DND-41 (cell line): ENCODE results near the gene IKBKG.

ENCODE experiments used
- ATAC-seq: fragments of 200-7000 bp; cut with Tn5 transposase; 3 replicates; pipeline ENCODE4 v1.9.1; 2021; ENCODE audit warnings: low read depth; ENCODE audit not compliant: insufficient read depth
- DNase-seq: peaks from one replicate; pipeline ENCODE4 v3.0.0-alpha.2; 2020
- H2AFZ ChIP-seq: 2 replicates; pipeline ENCODE4 v1.6.0; 2012; ENCODE audit warnings: low read depth, low read length
- H3K27ac ChIP-seq: 2 replicates; pipeline ENCODE4 v1.5.1; 2012; ENCODE audit warnings: low read length, inconsistent platforms
- H3K27me3 ChIP-seq: fragments of 200-600 bp; sonication (generic); 2 replicates; pipeline ENCODE4 v1.6.0; 2012; ENCODE audit warnings: low read length, mild to moderate bottlenecking, inconsistent platforms; ENCODE audit not compliant: insufficient read depth, poor library complexity
- H3K36me3 ChIP-seq: 2 replicates; pipeline ENCODE4 v1.5.1; 2012; ENCODE audit warnings: low read length, inconsistent platforms; ENCODE audit not compliant: insufficient read depth
- H3K4me1 ChIP-seq: 2 replicates; pipeline ENCODE4 v1.5.1; 2012; ENCODE audit warnings: mild to moderate bottlenecking, low read length; ENCODE audit not compliant: insufficient read depth
- H3K4me2 ChIP-seq: 2 replicates; pipeline ENCODE4 v1.6.0; 2012; ENCODE audit warnings: mild to moderate bottlenecking, moderate library complexity, low read length, inconsistent platforms; ENCODE audit not compliant: insufficient read depth
- H3K4me3 ChIP-seq, 2 experiments: fragments of 200-600 bp in 1 of 2; shearing (Covaris generic) in 1 of 2; 2 replicates each; pipeline ENCODE4 v1.5.1; 2012 to 2016; ENCODE audit warnings: inconsistent platforms in 2 of 2, low read length in 2 of 2, mild to moderate bottlenecking in 2 of 2, low read depth in 1 of 2, moderate library complexity in 1 of 2
- H3K79me2 ChIP-seq: 2 replicates; pipeline ENCODE4 v1.6.0; 2012; ENCODE audit warnings: low read length, inconsistent platforms; ENCODE audit not compliant: insufficient read depth
- H3K9ac ChIP-seq: 2 replicates; pipeline ENCODE4 v1.6.0; 2012; ENCODE audit warnings: low read depth, mild to moderate bottlenecking, inconsistent platforms, low read length, moderate library complexity
- H3K9me3 ChIP-seq: 2 replicates; pipeline ENCODE4 v1.5.1; 2012; ENCODE audit warnings: low read length, moderate library complexity, mild to moderate bottlenecking, inconsistent platforms; ENCODE audit not compliant: insufficient read depth, severe bottlenecking
- H4K20me1 ChIP-seq: 2 replicates; pipeline ENCODE4 v1.6.0; 2012; ENCODE audit warnings: low read length; ENCODE audit not compliant: insufficient read depth
- EZH2 ChIP-seq: IDR thresholded peaks from 3 replicates; pipeline ENCODE4 v1.6.1; 2012; ENCODE audit warnings: borderline replicate concordance, low read depth, mild to moderate bottlenecking, moderate library complexity, low read length, inconsistent platforms; ENCODE audit not compliant: severe bottlenecking
- TF ChIP-seq, protein P1 (sequence below): IDR thresholded peaks from 2 replicates; pipeline ENCODE4 v1.5.1; 2012; ENCODE audit warnings: borderline replicate concordance, low read length, moderate library complexity, mild to moderate bottlenecking; ENCODE audit not compliant: poor library complexity, severe bottlenecking; ENCODE audit errors: extremely low read depth

IKBKG gene

DNA sequence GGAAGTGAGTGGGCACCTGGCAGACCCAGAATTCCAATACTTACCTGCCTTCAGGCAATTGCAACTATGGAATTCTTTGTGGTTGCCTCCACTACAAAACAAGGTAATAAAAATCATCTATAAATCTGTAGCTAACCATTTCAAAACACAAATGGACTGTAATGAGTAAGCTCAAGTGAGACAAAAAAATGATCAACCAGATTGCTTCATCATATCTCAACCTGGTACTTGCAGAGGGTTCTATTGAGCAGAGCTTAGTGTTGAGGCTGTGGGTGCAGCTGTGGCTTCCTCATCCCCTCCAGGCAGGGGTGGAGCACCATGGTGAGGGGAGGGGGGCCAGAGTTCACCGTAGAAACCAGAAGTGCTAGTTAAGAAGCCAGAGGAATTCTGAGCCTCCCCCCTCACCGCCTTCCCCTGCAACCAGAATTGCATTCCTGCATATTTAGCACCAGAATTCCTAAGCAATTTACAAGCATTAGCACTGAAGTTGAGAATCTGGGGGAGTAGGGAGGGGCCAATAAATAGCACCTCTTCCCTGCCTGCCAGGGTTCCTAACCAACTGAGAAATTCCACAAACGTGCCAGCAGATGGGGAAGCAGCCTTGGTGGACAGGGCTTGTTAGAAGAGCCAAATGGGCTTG, 49.0 kb downstream of the IKBKG start:
- no peaks in the 10 kb centered on the region for H3K79me2 ChIP-seq
- H3K4me2 ChIP-seq: no peak overlapping the region
- H4K20me1 ChIP-seq: no peaks in the 10 kb centered on the region
- no peak overlapping the region for H3K27ac ChIP-seq
- TF ChIP-seq, protein P1, sequence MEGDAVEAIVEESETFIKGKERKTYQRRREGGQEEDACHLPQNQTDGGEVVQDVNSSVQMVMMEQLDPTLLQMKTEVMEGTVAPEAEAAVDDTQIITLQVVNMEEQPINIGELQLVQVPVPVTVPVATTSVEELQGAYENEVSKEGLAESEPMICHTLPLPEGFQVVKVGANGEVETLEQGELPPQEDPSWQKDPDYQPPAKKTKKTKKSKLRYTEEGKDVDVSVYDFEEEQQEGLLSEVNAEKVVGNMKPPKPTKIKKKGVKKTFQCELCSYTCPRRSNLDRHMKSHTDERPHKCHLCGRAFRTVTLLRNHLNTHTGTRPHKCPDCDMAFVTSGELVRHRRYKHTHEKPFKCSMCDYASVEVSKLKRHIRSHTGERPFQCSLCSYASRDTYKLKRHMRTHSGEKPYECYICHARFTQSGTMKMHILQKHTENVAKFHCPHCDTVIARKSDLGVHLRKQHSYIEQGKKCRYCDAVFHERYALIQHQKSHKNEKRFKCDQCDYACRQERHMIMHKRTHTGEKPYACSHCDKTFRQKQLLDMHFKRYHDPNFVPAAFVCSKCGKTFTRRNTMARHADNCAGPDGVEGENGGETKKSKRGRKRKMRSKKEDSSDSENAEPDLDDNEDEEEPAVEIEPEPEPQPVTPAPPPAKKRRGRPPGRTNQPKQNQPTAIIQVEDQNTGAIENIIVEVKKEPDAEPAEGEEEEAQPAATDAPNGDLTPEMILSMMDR: no peak
- no peak for TF ChIP-seq EZH2
- no peak overlapping the region for H3K4me3 ChIP-seq
- no peak overlapping the region for H2AFZ ChIP-seq
- ATAC-seq: peak; percentile 89
- no peak overlapping the region for H3K9ac ChIP-seq
- H3K9me3 ChIP-seq: no peaks in the 10 kb centered on the region
- no peaks in the 10 kb centered on the region for H3K27me3 ChIP-seq
- DNase-seq: peak; percentile 56
- 0 out of 2 replicates have a peak, but pooled peaks cover 2% of the 10 kb centered on the region for H3K4me1 ChIP-seq
- H3K36me3 ChIP-seq: no peaks in the 10 kb centered on the region

DNA sequence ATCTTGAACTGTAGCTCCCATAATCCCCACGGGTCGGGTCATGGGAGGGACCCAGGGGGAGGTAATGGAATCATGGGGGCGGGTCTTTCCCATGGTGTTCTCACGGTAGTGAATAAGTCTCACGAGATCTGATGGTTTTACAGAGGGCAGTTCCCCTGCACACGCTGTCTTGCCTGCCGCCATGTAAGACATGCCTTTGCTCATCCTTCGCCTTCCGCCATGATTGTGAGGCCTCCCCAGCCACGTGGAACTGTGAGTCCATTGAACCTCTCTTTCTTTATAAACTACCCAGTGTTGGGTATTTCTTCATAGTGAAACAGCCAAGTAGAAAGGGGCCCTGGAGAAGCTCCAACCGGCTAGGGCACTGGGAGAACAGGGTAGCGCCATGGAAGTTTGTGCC, 49.8 kb downstream of the IKBKG start:
- Histone ChIP-seq H4K20me1 (no peaks in the 10 kb centered on the region), H3K4me1 (0 out of 2 replicates have a peak, but pooled peaks cover 2% of the 10 kb centered on the region), H3K9ac (no peak overlapping the region), H3K79me2 (no peaks in the 10 kb centered on the region), H3K36me3 (no peaks in the 10 kb centered on the region), H3K4me3 (no peak overlapping the region), H2AFZ (no peak overlapping the region), H3K27ac (no peak overlapping the region), H3K27me3 (no peaks in the 10 kb centered on the region), H3K9me3 (no peaks in the 10 kb centered on the region), H3K4me2 (no peak overlapping the region)
- DNase-seq: no peak
- no peak for ATAC-seq
- TF ChIP-seq, protein P1: no peak
- no peak for TF ChIP-seq EZH2

DNA sequence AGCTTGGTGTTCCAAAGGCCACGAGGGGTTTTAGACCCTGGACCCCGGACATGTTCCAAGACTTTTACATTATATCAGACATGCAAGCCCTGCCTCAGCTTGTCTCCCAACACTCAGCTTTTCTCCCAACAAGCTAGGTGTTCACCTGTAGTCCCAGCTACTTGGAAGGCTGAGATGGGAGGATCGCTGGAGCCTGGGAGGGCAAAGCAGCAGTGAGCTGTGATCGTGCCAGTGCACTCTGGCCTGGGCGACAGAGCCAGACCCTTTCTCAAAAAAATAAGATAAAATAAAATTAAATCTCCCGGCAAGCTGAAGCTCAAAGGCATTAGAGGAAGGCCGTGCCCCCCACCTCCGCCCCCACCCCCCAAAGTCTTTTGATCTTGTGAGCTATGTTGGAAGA, 51.2 kb downstream of the IKBKG start:
- H3K27ac ChIP-seq: no peak overlapping the region
- no peaks in the 10 kb centered on the region for H3K36me3 ChIP-seq
- no peak for TF ChIP-seq EZH2
- TF ChIP-seq, protein P1: no peak
- H3K9ac ChIP-seq: no peak overlapping the region
- no peak overlapping the region for H3K4me2 ChIP-seq
- no peak overlapping the region for H3K4me3 ChIP-seq
- DNase-seq: no peak
- 0 out of 2 replicates have a peak, but pooled peaks cover 2% of the 10 kb centered on the region for H3K4me1 ChIP-seq
- no peak for ATAC-seq
- no peaks in the 10 kb centered on the region for H3K27me3 ChIP-seq
- H4K20me1 ChIP-seq: no peaks in the 10 kb centered on the region
- no peaks in the 10 kb centered on the region for H3K79me2 ChIP-seq
- no peaks in the 10 kb centered on the region for H3K9me3 ChIP-seq
- H2AFZ ChIP-seq: no peak overlapping the region

DNA sequence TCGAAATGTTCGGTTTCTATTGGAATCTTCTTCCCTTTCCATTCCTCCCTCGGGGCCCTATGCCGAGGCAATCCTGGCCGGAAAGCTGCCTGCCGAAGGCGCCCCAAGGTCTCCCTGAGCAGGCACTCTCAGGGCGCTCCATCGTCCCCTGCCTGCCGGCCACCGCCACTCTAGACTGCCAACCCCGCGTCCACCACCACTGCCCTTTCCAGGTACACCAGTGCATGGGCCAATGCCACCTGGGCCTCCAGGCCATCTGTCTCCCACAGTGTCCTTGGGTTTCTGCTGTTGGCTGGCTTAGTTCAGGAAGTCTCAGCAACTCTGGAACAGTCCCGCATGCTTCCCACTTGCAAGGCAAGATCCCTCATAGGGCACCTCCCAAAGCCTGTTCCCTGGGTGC, 52.1 kb downstream of the IKBKG start:
- Histone ChIP-seq H3K79me2 (no peaks in the 10 kb centered on the region), H3K27ac (no peak overlapping the region), H4K20me1 (no peaks in the 10 kb centered on the region), H3K4me3 (no peak overlapping the region), H3K36me3 (no peaks in the 10 kb centered on the region), H3K9me3 (no peaks in the 10 kb centered on the region), H3K9ac (no peak overlapping the region), H3K4me2 (no peak overlapping the region), H2AFZ (no peak overlapping the region), H3K27me3 (no peaks in the 10 kb centered on the region), H3K4me1 (0 out of 2 replicates have a peak, but pooled peaks cover 2% of the 10 kb centered on the region)
- ATAC-seq (no peak), DNase-seq (no peak)
- TF ChIP-seq, protein P1: no peak
- TF ChIP-seq EZH2: no peak
